CD4-positive, CD25-positive, alpha-beta regulatory T cell (primary cell): ENCODE data around the gene COL6A3. TPM values are rescaled to one million over a fixed set of nuclear protein-coding genes. Genes with fewer than 3 reads are reported as not detected.
"Not testable (repeated sequence)": the region's sequence is repeated elsewhere in the genome, so short reads cannot be mapped to it uniquely, and the experiment has no call there.

Experiments
- ATAC-seq, 2 donors: fragments of 150-1000 bp; cut with Tn5 transposase; one replicate each; pipeline ENCODE4 v1.10.0; 2021; ENCODE audit warnings: low read depth in 2 of 2, moderate number of reproducible peaks in 2 of 2, moderate library complexity in 1 of 2
- DNase-seq, 3 donors: peaks; one replicate each; pipeline versions ENCODE4 v3.0.0 to v3.0.0-alpha.2; 2012 to 2022; ENCODE audit warnings: mixed read lengths in 1 of 3
- H3K27ac ChIP-seq: one replicate; pipeline ENCODE4 v1.7.0; 2013; ENCODE audit warnings: mild to moderate bottlenecking, low read length; ENCODE audit not compliant: insufficient read depth, poor library complexity, severe bottlenecking
- H3K27me3 ChIP-seq: one replicate; pipeline ENCODE4 v1.7.0; 2013; ENCODE audit warnings: low read length; ENCODE audit not compliant: control insufficient read depth, insufficient read depth
- H3K36me3 ChIP-seq: one replicate; pipeline ENCODE4 v1.7.0; 2013; ENCODE audit warnings: mild to moderate bottlenecking, low read length, moderate library complexity; ENCODE audit not compliant: control insufficient read depth, insufficient read depth
- H3K4me1 ChIP-seq: 2 replicates; pipeline ENCODE4 v1.7.0; 2013; ENCODE audit warnings: mild to moderate bottlenecking, low read length; ENCODE audit not compliant: insufficient read depth, control insufficient read depth, poor library complexity, severe bottlenecking
- H3K4me3 ChIP-seq: one replicate; pipeline ENCODE4 v1.7.0; 2013; ENCODE audit warnings: low read depth, mild to moderate bottlenecking, low read length, moderate library complexity
- H3K9me3 ChIP-seq, 2 experiments: 1 replicate in 1 of 2; 2 replicates in 1 of 2; pipeline ENCODE4 v1.7.0; 2013; ENCODE audit warnings: low read length in 2 of 2, mild to moderate bottlenecking in 1 of 2, moderate library complexity in 1 of 2; ENCODE audit not compliant: control insufficient read depth in 2 of 2
- H3K27ac Mint-ChIP-seq, 3 donors: one replicate each; pipeline ENCODE4 v1.8.0; 2020 to 2022; ENCODE audit warnings: mild to moderate bottlenecking in 3 of 3, mixed read lengths in 3 of 3, moderate library complexity in 2 of 3
- H3K27me3 Mint-ChIP-seq: one replicate; pipeline ENCODE4 v1.8.0; 2022; ENCODE audit warnings: mild to moderate bottlenecking, mixed read lengths
- H3K36me3 Mint-ChIP-seq: one replicate; pipeline ENCODE4 v1.8.0; 2020; ENCODE audit warnings: mixed read lengths
- H3K4me1 Mint-ChIP-seq, 4 donors: one replicate each; pipeline ENCODE4 v1.8.0; 2020 to 2022; ENCODE audit warnings: mixed read lengths in 4 of 4, mild to moderate bottlenecking in 1 of 4
- H3K4me3 Mint-ChIP-seq, 4 donors: one replicate each; pipeline ENCODE4 v1.8.0; 2020 to 2022; ENCODE audit warnings: mild to moderate bottlenecking in 4 of 4, mixed read lengths in 4 of 4, moderate library complexity in 3 of 4
- H3K9me3 Mint-ChIP-seq, 7 donors: one replicate each; pipeline ENCODE4 v1.8.0; 2020 to 2022; ENCODE audit warnings: mixed read lengths in 7 of 7, mild to moderate bottlenecking in 3 of 7, moderate library complexity in 2 of 7
- polyA plus RNA-seq, 4 donors: library from polyadenylated mRNA; unstranded; fragments of 300-500 nt; fragmentation: Illumina TruSeq; gene quantifications; one replicate each; pipeline ENCODE4 v1.2.3, GENCODE V29; 2021
- total RNA-seq: library from RNA; stranded (reverse); gene quantifications from one replicate; pipeline ENCODE4 v1.2.3, GENCODE V29; 2022

Gene COL6A3
- total and polyA plus RNA-seq, 5 donors from 2014 or later: 0.18 to 3.4 (median 0.82) TPM

DNA sequence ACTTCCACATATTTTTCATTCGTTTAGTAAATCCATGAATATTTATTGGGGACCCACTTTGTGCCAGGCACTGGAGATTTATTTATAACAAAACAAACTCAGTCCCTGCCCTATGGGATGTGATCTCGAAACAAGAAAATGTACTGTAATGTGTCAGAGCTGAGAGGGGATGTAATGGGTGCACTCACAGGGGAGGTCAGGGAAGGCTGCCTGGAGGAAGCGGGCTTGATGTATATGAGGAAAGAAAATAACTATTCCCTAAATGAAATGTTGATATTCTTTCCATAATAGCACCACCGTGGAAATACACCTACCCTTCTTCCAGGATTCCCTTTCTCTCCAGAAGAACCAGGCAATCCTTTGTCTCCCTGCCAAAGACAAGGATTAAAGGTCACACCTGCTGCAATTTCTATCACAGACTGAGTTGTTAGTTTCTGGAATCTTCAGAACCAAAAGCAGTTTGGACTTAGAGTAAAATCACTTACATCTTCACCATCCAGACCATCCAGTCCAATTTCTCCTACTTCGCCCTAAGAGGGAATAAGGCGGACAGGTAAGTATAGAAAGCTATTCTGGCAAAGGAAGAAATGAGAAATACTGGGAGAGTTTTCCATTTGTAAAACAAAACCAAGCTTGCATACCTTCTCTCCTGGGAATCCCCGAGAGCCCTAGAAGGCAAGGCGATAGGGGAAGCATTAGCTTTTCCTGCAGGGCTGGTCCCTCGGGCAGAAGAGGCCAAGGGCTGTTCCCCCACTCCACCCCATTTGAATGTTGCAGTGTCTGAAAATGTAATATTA is 55.0 kb downstream of the COL6A3 start:
- Histone ChIP-seq H3K27me3 (no peaks in the 10 kb centered on the region), H3K36me3 (no peaks in the 10 kb centered on the region), H3K4me3 (no peak overlapping the region), H3K4me1 (no peaks in the 10 kb centered on the region), H3K9me3 (no peaks in the 10 kb centered on the region), H3K27ac (no peak overlapping the region)
- Mint-ChIP-seq H3K27me3 (no peaks in the 10 kb centered on the region), H3K4me1 (no peaks in the 10 kb centered on the region), H3K36me3 (no peaks in the 10 kb centered on the region), H3K4me3 (no peak overlapping the region), H3K9me3 (no peaks in the 10 kb centered on the region), H3K27ac (no peak overlapping the region)
- ATAC-seq (no peak), DNase-seq (no peak)

DNA sequence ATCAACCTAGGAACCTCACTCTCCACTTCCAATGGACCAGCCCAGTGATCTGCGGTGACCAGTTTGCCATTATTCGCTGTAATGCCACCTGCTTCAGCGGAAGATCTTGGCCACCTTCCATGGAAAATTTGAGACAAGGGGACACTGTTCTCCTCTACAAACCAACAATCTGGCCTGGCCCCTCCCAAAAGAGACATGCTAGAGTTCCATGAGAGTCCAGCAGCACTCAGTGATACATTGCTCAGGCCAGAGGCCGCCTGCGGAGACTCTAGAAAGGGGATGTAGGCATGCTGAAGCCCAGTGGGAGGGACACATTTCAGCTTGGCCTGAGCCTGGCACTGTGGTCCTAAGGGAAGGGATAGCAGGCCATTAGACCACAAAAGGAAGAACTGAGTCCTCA is 58.3 kb downstream of the COL6A3 start:
- Mint-ChIP-seq H3K4me3 (no peak overlapping the region), H3K9me3 (no peaks in the 10 kb centered on the region), H3K4me1 (no peaks in the 10 kb centered on the region), H3K27me3 (no peaks in the 10 kb centered on the region), H3K27ac (no peak overlapping the region), H3K36me3 (no peaks in the 10 kb centered on the region)
- Histone ChIP-seq H3K36me3 (no peaks in the 10 kb centered on the region), H3K4me3 (no peak overlapping the region), H3K4me1 (no peaks in the 10 kb centered on the region), H3K27me3 (no peaks in the 10 kb centered on the region), H3K9me3 (no peaks in the 10 kb centered on the region), H3K27ac (no peak overlapping the region)
- no peak for ATAC-seq
- DNase-seq: no peak

DNA sequence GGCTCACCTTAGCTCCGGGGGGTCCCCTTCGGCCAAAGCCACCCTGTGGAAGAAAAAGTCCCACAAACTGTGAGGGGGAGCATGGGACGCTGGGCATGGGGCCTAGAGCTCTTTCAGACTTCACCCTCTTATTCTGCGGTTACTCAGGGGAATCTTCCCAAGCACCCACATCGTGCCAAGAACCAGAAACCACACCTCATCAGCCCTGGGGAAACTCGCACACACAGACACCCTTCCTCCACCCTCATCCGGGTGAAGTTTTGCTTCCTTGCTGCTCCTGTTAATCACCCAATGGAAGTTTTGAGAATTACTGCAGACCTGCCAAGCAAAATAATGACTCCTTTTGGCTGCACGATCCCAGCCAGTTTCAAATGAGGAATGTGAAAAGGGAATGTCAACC is 59.1 kb downstream of the COL6A3 start:
- no peak overlapping the region for H3K4me3 Mint-ChIP-seq

DNA sequence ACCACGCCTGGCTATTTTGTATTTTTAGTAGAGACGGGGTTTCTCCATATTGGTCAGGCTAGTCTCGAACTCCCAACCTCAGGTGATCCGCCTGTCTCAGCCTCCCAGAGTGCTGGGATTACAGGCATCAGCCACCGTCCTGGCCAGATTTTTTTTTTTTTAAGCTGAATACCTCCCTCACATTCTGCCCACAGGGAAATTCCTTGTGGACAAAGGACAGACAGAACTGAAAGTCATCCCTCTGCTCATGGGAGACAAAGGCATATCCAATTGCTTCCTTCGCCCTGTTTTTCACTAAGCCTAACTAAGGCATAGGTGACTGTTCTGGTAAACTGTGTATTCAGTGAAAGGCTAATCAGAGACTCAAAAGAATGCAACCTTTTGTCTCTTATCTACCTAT is 59.8 kb downstream of the COL6A3 start:
- not testable (repeated sequence) for H3K9me3 Mint-ChIP-seq, H3K4me3 ChIP-seq, H3K9me3 ChIP-seq, DNase-seq, H3K4me3 Mint-ChIP-seq, H3K27me3 Mint-ChIP-seq, H3K27ac Mint-ChIP-seq, H3K27me3 ChIP-seq, H3K4me1 Mint-ChIP-seq, H3K4me1 ChIP-seq, H3K36me3 ChIP-seq, ATAC-seq, H3K27ac ChIP-seq, H3K36me3 Mint-ChIP-seq

More for the DNA sequence above, 59.1 kb downstream of the COL6A3 start:
- no peaks in the 10 kb centered on the region for H3K4me1 ChIP-seq
- H3K9me3 ChIP-seq: no peaks in the 10 kb centered on the region
- no peak overlapping the region for H3K4me3 ChIP-seq
- Mint-ChIP-seq H3K27ac (no peak overlapping the region), H3K36me3 (no peaks in the 10 kb centered on the region), H3K4me1 (no peaks in the 10 kb centered on the region), H3K27me3 (no peaks in the 10 kb centered on the region), H3K9me3 (no peaks in the 10 kb centered on the region)
- ATAC-seq (no peak), DNase-seq (no peak)
- H3K27ac ChIP-seq: no peak overlapping the region
- H3K27me3 ChIP-seq: no peaks in the 10 kb centered on the region
- no peaks in the 10 kb centered on the region for H3K36me3 ChIP-seq

DNA sequence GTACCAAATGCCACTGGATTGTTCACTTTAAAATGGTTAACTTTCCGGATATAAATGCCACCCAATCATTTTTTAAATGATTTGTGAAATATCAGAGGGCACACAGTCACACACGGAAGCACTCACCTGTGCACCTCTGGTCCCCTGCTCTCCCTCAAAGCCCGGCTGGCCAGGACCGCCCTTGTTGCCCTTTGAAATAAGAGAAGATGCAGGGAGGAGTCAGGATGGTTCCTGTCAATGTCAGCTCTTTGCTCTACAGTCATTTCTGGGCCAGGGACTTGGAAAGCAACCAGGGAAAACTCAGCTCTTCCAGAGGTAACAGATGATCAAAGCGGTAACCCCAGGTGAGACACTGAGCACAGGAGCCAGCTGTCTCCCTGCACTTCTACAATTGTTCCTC is 60.7 kb downstream of the COL6A3 start:
- Histone ChIP-seq H3K36me3 (no peaks in the 10 kb centered on the region), H3K4me3 (no peak overlapping the region), H3K9me3 (no peaks in the 10 kb centered on the region), H3K27me3 (no peaks in the 10 kb centered on the region), H3K4me1 (no peaks in the 10 kb centered on the region), H3K27ac (no peak overlapping the region)
- no peaks in the 10 kb centered on the region for H3K4me1 Mint-ChIP-seq
- H3K9me3 Mint-ChIP-seq: no peaks in the 10 kb centered on the region
- ATAC-seq (no peak), DNase-seq (no peak)
- H3K4me3 Mint-ChIP-seq: no peak overlapping the region
- peaks cover 3% of the 10 kb centered on the region for H3K36me3 Mint-ChIP-seq
- H3K27me3 Mint-ChIP-seq: no peaks in the 10 kb centered on the region
- H3K27ac Mint-ChIP-seq: no peak overlapping the region

DNA sequence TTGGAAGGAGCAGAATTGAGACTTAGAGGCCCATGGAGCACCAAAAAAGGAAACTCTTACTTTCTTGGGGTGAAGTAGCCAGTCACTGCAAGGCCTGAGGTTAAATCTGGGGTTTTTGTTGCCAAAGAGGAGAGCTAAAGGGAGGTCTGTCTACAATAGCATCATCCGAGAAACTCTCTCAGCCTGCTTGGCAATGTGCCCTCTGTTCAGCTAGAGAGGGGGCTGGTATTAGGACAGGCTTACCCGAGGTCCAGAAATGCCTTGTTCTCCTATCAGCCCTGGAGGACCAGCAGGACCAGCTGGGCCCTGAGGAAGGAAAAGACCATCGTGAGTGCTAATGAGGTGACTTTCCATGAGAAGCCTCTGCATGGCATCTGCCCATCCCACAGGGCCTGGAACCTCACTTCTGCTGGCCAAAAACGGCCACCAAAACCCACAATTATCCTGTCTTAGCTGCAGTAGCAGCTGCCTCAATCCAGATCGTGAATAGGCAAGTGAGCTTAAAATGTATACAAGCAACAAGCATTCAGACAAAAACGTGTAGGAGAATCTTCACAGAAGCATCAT is 61.6 kb downstream of the COL6A3 start:
- H3K27ac Mint-ChIP-seq: no peak overlapping the region

DNA sequence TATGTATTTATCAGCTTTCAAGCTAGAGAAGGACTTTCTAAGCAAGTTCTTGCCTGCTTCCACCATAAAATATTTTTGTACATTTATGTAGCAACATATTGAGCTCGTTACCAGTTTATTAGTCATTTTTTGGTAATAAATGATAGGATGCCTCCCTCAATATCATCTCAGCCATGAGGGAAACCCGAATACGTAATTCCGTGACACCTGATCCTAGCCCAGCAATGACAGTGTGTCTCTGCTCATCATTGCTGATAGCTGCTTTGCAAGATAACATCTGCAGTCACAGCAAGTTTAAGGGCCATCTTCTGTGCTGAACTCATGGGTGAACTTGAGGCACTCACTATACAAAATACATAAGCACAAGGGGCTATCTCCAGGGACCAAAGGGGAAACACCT is 62.2 kb downstream of the COL6A3 start:
- no peak overlapping the region for H3K4me3 ChIP-seq
- H3K4me1 Mint-ChIP-seq: no peaks in the 10 kb centered on the region
- no peak overlapping the region for H3K27ac Mint-ChIP-seq
- H3K36me3 Mint-ChIP-seq: peaks cover 3% of the 10 kb centered on the region
- no peaks in the 10 kb centered on the region for H3K4me1 ChIP-seq
- H3K27ac ChIP-seq: no peak overlapping the region
- ATAC-seq (no peak), DNase-seq (no peak)
- no peaks in the 10 kb centered on the region for H3K27me3 Mint-ChIP-seq
- no peaks in the 10 kb centered on the region for H3K9me3 Mint-ChIP-seq
- H3K9me3 ChIP-seq: no peaks in the 10 kb centered on the region
- no peaks in the 10 kb centered on the region for H3K27me3 ChIP-seq
- no peaks in the 10 kb centered on the region for H3K36me3 ChIP-seq
- no peak overlapping the region for H3K4me3 Mint-ChIP-seq

More for the DNA sequence above, 61.6 kb downstream of the COL6A3 start:
- H3K27ac ChIP-seq: no peak overlapping the region
- Mint-ChIP-seq H3K4me3 (no peak overlapping the region), H3K36me3 (peaks cover 3% of the 10 kb centered on the region), H3K9me3 (no peaks in the 10 kb centered on the region), H3K27me3 (no peaks in the 10 kb centered on the region), H3K4me1 (no peaks in the 10 kb centered on the region)
- no peaks in the 10 kb centered on the region for H3K27me3 ChIP-seq
- H3K4me3 ChIP-seq: no peak overlapping the region
- DNase-seq: no peak
- no peaks in the 10 kb centered on the region for H3K36me3 ChIP-seq
- no peaks in the 10 kb centered on the region for H3K9me3 ChIP-seq
- no peak for ATAC-seq
- H3K4me1 ChIP-seq: no peaks in the 10 kb centered on the region

DNA sequence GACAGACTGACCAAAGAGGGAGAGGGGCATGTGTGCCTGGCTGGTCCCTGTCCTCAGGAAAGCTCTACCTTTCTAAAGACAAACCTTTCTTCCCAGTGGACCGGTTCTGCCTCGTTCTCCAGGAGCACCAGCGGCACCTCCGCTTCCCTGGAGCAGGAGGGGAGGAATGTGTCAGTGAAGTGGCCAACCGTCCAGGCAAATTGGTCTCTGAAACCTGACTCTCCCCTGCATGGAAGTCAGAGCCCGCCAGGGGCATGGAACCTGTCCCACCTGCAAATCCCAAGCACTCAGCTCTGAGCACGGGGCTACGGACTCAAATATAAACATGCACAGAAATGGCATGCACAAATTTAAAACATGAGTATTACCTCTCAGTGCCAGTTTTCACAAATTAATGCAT is 62.9 kb downstream of the COL6A3 start:
- H3K4me3 ChIP-seq: no peak overlapping the region
- H3K27ac Mint-ChIP-seq: no peak overlapping the region
- no peaks in the 10 kb centered on the region for H3K27me3 ChIP-seq
- H3K36me3 ChIP-seq: no peaks in the 10 kb centered on the region
- no peak overlapping the region for H3K27ac ChIP-seq
- no peaks in the 10 kb centered on the region for H3K4me1 Mint-ChIP-seq
- ATAC-seq (no peak), DNase-seq (no peak)
- no peaks in the 10 kb centered on the region for H3K9me3 ChIP-seq
- no peaks in the 10 kb centered on the region for H3K4me1 ChIP-seq
- H3K36me3 Mint-ChIP-seq: peaks cover 3% of the 10 kb centered on the region
- H3K4me3 Mint-ChIP-seq: no peak overlapping the region
- no peaks in the 10 kb centered on the region for H3K27me3 Mint-ChIP-seq
- H3K9me3 Mint-ChIP-seq: no peaks in the 10 kb centered on the region
